Left cardiac atrium (tissue), 4 donors: Measurements from ENCODE around the gene LPP. TPM values are rescaled to one million over a fixed set of nuclear protein-coding genes. Genes with fewer than 3 reads are reported as not detected.
"Not testable (repeated sequence)": the region's sequence is repeated elsewhere in the genome, so short reads cannot be mapped to it uniquely, and the experiment has no call there.

Experiments used
- ATAC-seq, 2 donors: fragments of 200-7000 bp; cut with Tn5 transposase; one replicate each; pipeline ENCODE4 v1.9.1; 2020; ENCODE audit warnings: mild to moderate bottlenecking in 2 of 2, moderate library complexity in 2 of 2
- DNase-seq: peaks from one replicate; pipeline ENCODE4 v3.0.0-alpha.2; 2020
- intact Hi-C, 2 donors: fragments of 100-400 bp; cut with DNase I; formaldehyde crosslinking; loops; one replicate each; pipeline versions ENCODE4 v1.14.1 to v1.15.1; 2022 to 2023
- total RNA-seq, 2 donors: library from RNA; stranded (reverse); fragmentation: NEBNext Ultra II Directional; extraction: Animal tissue kit (Norgen Biotek cat#: 25700); gene quantifications; one replicate each; pipeline ENCODE4 v1.2.1, GENCODE V29; 2021
- donor health status: DM: no; HTN: yes; CAD: no.
- donor health status: DM: no; HTN: yes; CAD: no; lungs with severe emphysema.
- donor health status: DM: yes; HTN: yes; CAD: no.
- donor health status: Dilated cardiomyopathy.

Gene LPP
- total RNA-seq, 2 donors from 2014 or later: 152 to 181 TPM

GRCh38 chr3:188584958-188585689, 431.2 kb downstream of the LPP start:
- no peak for ATAC-seq
- DNase-seq: no peak
- intact Hi-C loops: no loop called here

DNA sequence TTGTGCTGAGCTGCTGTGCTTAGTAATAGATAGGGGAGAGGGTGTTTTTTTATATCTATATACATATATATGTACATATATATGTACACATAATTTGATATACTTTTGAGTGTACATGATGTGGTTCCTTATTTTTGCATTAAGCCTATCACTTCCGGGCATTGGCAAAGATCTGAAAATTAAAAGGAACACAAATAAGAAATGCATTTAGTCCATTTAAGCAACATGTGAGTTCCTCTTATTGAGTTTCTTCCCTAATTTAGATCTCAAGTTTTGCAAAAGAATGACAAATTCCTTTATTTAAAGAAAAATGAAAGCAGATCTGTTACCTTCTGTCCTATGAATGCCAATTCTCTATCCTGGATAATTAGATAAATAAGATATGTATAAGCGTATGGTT, 435.1 kb downstream of the LPP start:
- DNase-seq (no peak), ATAC-seq (no peak)
- intact Hi-C loops: no loop called here

- DNase-seq (no peak), ATAC-seq (no peak)
- intact Hi-C loops: no loop called here
Measured at GRCh38 chr3:188589771-188590170, 435.8 kb downstream of the LPP start.

DNA sequence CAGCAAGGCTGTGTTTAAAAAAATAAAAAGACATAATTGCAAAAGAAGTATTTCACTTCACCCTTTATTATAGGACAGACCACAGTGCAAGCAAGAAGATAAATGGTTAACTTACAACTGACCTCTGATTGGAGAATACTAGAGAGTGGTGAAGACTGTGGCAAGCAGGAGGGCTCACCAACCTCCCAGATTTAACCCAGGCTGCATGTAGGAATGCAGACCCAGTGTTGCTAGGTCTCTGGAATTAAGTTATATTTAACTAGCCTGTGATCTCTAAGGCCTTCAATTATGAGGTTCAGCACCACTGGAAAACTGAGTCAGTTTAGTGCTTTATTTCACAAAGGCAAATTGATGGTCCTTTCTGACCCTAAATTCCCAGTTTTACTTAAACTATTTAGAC, 436.6 kb downstream of the LPP start:
- intact Hi-C loops: no loop called here
- no peak for ATAC-seq
- DNase-seq: no peak

DNA sequence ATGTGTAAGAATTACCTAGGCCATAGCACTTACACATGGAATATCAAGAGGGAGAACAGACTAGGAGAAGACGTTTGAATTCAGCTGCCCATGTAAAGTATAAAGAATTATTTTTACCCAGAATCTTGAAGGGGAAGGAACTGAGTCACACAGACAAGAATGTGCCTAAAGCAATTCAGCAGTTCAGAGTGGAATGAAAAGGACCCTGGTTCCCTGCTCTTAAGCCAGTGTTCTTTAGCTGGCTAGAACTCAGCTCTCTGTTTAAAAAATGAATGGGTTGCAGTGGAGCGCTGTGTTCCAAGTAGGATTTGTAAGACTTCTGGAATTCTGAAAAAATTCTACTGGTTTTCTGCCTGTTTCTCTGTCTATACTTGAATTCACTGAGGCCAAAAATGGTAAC, 440.2 kb downstream of the LPP start:
- DNase-seq (no peak), ATAC-seq (peak; percentile 65 to 88)
- intact Hi-C loops: no loop called here

DNA sequence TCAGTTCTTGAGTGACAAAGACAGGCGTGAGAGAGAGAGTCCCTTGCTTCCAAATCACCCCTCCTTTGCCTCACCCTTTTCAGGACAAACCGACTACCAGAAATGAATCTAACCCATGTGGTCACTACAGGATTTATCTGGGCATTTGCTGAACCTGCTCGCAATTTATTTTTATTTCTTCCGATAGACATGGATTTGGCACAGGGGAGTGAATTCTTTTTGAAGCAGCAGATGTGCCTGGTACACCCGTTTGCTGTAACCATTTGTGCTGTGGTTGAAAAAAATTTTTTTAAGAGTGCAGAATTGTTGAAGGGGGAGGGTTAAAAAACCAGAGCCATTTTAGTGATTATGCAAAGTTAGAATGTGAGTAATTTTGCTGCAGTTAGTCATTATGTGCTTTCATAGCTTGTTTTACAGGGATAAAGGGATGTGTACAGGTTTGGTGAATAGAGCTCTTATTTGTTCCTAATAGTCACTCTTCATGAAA, 442.0 kb downstream of the LPP start:
- intact Hi-C loops: no loop called here
- DNase-seq (no peak), ATAC-seq (peak in 1 of 2 donors; percentile 32)

GRCh38 chr3:188598894-188599293, 444.9 kb downstream of the LPP start:
- DNase-seq (no peak), ATAC-seq (no peak)
- intact Hi-C loops: no loop called here

DNA sequence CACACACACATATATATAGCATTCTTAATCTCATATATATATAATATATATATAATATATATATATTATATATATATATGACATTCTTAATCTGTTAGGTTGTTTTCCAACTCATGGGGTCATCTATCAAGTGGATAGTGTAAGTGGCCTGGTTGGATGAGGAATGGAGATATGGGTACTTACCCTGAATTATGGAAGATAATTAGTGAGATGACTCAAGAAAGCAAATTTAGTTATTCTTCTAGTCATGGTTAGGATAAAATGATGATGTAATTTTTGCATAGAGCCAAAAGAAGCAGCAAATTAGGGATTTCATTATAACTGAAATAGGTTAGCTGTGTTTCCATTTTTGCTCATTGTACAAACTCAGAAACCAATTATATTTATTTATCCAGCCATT, 448.2 kb downstream of the LPP start:
- intact Hi-C loops: no loop called here
- ATAC-seq: no peak

DNA sequence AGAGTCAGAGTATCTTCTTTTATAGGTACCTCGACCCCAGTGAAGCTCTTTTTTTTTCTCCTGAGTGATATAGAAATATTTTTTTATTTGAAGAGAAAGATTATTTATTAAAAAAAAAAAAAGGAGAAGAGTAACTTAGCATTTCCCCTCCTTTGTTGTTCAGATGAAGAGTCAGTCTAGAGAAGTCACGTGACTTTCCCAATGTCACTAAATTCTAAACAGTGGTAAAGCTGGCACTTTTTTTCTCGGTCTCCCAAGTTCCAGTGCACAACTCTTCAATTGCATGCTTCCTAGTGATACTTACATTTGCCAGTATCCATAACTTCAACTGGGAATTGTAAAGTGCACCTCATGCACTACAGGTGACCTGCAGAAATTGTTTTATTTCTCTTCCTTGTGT, 448.7 kb downstream of the LPP start:
- DNase-seq (no peak), ATAC-seq (no peak)
- intact Hi-C loops: no loop called here

More for the DNA sequence above, 448.2 kb downstream of the LPP start:
- DNase-seq: no peak

GRCh38 chr3:188604651-188605050, 450.7 kb downstream of the LPP start:
- no peak for ATAC-seq
- intact Hi-C loops: no loop called here
- DNase-seq: no peak

GRCh38 chr3:188605231-188605630, 451.3 kb downstream of the LPP start:
- intact Hi-C loops: no loop called here
- DNase-seq (no peak), ATAC-seq (no peak)

DNA sequence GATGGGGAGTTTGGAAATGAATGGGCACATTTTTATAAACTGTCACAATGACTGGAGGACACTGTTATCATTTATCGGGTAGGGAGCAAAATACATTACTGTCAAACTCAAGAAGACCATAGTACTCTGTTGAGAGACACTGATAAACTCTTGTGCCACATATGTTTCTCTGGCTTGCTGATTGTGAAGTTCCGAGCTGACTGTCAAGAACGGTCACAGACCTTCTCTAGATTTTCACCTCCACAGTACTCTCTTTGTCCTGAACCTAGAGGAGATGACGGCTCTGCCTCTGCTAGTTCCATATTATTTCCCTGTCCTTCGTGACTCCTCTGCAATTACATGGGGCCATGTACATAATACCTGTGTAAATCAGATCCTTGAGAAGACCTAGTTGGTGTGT, 451.9 kb downstream of the LPP start:
- DNase-seq (no peak), ATAC-seq (peak in 1 of 2 donors; percentile 31)
- intact Hi-C loops: no loop called here

GRCh38 chr3:188607805-188608315, 453.9 kb downstream of the LPP start:
- no peak for ATAC-seq
- intact Hi-C loops: no loop called here

DNA sequence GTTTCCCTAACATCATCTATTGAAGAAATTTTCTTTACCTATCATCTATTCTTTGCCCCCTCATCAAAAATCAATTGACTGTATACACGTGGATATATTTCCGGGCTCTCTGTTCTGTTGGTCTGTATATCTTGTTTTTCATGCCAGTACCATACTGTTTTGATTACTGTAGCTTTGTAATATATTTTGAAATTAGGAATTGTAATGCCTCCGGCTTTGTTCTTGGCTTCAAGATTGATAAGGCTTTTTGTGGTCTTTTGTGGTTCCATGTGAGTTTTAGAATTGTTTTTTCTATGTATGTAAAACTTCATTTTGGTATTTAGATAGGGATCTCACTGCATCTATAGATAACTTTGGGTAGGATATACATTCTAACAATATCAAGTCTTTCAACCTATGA, 454.4 kb downstream of the LPP start:
- intact Hi-C loops: no loop called here
- no peak for DNase-seq
- ATAC-seq: no peak

More at GRCh38 chr3:188607805-188608315, 453.9 kb downstream of the LPP start:
- DNase-seq: no peak

DNA sequence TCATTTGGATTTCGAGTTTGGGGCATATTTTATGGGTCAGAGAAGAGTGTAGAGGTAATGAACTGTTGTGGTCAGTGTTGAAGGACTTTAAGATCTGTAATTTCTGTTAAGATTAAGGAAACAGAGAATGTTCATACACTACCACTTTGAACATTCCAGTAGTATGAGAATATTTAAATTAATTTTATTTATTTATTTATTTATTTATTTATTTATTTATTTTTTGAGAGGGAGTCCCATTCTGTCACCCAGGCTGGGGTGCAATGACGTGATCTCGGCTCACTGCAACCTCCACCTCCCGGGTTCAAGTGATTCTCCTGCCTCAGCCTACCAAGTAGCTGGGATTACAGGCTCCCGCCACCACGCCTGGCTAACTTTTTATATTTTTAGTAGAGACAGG, 459.8 kb downstream of the LPP start:
- DNase-seq, ATAC-seq, intact Hi-C loops: not testable (repeated sequence)

DNA sequence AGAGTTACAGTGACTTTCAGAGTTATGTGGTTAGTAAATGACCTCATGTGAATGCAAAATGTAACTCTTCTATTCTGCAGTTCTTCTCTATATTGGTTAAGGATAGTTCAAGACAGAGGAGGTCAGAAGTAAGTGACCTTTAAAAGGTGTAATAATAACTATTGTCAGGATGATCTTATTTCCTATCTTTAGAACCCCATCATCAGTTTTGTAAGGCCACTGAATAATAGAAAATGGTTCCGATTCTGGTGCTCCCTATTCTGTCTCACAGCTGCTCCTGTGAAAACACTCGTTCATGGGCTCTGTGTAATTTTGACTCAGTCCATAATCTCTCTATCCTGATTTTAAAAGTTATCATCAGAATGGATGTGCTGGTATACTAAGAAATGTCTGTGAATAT, 463.3 kb downstream of the LPP start:
- intact Hi-C loops: no loop called here
- no peak for DNase-seq
- ATAC-seq: no peak

DNA sequence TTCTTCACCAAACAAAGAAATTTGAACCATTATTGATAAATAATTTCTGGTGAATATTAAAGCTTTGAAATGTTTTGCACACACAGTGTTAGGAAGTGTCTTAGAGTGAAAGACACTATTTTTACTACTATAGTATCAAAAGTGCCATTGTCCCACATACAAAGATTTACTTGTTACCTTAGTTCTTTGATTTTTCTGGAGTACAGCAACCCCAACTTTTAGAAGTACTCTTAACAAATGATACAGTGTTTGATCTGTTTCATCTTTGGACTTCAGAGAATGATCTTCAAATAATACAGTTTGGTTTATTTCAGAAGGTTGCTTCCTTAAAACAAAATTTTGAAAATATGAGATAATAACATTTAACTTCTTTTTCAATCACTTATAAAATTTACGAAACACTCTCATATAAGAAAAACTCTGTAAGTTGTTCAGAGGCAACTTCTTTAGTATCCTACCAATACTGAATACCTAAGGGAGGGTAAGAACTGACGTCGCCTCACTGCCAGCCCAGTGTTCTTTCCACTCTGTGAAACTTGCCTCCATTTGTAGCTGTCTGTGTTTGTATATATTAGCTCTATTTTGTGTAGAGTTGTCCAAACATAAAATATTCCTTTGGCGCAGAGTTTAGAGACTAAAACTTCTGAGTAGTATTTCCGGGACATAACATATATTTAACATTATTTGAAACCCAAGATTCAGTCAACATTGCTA, 464.2 kb downstream of the LPP start:
- DNase-seq: no peak

DNA sequence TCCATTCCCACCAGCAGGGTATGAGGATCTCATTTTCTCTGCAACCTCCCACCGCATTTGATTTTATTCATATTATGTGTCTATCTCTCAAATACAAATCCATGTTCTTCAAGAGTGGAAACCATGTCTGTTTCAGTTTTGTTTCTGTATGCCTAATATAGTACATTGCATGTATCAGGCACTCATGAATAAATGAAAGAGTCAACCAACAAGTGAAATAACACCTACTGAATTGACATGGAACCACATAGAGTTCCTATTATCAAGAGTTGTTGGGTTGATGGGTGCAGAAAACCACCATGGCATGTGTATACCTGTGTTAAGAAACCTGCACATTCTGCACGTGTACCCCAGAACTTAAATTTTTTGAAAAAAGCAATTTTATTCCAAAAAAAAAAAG, 466.8 kb downstream of the LPP start:
- no peak for ATAC-seq
- intact Hi-C loops: no loop called here
- DNase-seq: no peak

More for the DNA sequence above, 464.2 kb downstream of the LPP start:
- no peak for ATAC-seq
- intact Hi-C loops: no loop called here

GRCh38 chr3:188624384-188624783, 470.4 kb downstream of the LPP start:
- peak; percentile 29 for DNase-seq
- intact Hi-C loops: no loop called here
- ATAC-seq: peak; percentile 79 to 94

DNA sequence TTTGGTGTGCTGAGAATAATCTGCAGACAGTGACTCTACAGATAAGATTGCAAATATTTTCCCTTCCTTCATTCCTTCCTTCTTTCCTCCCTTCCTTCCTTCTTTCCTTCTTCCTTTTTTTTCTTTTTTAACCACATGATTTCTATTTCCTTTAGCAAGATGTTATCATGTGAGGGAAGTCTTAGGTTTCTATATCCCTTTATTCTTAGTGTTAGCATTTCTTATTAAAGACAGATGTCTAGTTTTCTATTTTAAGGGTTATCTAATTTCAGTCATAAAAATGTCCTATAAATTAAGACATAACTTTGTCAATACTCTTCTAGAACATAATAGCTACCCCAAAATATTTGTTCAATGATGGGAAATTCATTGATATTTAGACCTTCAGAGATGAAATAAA, 470.9 kb downstream of the LPP start:
- no peak for ATAC-seq

GRCh38 chr3:188627652-188628051, 473.7 kb downstream of the LPP start:
- DNase-seq (no peak), ATAC-seq (no peak)
- intact Hi-C loops: no loop called here

More for the DNA sequence above, 470.9 kb downstream of the LPP start:
- DNase-seq: no peak
- intact Hi-C loops: no loop called here
